ENCODE measurements around the gene PREX1. TPM values are rescaled to one million over a fixed set of nuclear protein-coding genes. Genes with fewer than 3 reads are reported as not detected.

PREX1 gene
- total and polyA plus RNA-seq, 2 experiments from 2014 or later, result 4.5 to 12.5 TPM

GRCh38 chr20:48631114-48632016 is 196.4 kb downstream of the PREX1 start:
- H3K4me3 ChIP-seq, result no peak overlapping the region

GRCh38 chr20:48630342-48631075 is 197.3 kb downstream of the PREX1 start:
- Histone ChIP-seq H3K27ac (no peak overlapping the region), H3K9me3 (ENCODE audit: low read depth) (no peaks in the 10 kb centered on the region), H3K4me3 (no peak overlapping the region), H3K4me1 (ENCODE audit: low read depth) (no peaks in the 10 kb centered on the region), H3K36me3 (no peaks in the 10 kb centered on the region), H3K27me3 (no peaks in the 10 kb centered on the region)
- no peak for DNase-seq (ENCODE audit: low read depth in 1 of 2, low spot score in 1 of 2)
- TF ChIP-seq, protein P1, sequence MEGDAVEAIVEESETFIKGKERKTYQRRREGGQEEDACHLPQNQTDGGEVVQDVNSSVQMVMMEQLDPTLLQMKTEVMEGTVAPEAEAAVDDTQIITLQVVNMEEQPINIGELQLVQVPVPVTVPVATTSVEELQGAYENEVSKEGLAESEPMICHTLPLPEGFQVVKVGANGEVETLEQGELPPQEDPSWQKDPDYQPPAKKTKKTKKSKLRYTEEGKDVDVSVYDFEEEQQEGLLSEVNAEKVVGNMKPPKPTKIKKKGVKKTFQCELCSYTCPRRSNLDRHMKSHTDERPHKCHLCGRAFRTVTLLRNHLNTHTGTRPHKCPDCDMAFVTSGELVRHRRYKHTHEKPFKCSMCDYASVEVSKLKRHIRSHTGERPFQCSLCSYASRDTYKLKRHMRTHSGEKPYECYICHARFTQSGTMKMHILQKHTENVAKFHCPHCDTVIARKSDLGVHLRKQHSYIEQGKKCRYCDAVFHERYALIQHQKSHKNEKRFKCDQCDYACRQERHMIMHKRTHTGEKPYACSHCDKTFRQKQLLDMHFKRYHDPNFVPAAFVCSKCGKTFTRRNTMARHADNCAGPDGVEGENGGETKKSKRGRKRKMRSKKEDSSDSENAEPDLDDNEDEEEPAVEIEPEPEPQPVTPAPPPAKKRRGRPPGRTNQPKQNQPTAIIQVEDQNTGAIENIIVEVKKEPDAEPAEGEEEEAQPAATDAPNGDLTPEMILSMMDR (IDR thresholded peaks at IDR 0.05; ENCODE audit: low read depth, low read length), result no peak

More at GRCh38 chr20:48631114-48632016, 196.4 kb downstream of the PREX1 start:
- Histone ChIP-seq H3K9me3 (ENCODE audit: low read depth) (no peaks in the 10 kb centered on the region), H3K27ac (no peak overlapping the region), H3K36me3 (no peaks in the 10 kb centered on the region), H3K27me3 (no peaks in the 10 kb centered on the region), H3K4me1 (ENCODE audit: low read depth) (no peaks in the 10 kb centered on the region)
- peak in 1 of 2 donors; percentile 36 for DNase-seq (ENCODE audit: low read depth in 1 of 2, low spot score in 1 of 2)
- TF ChIP-seq, protein P1 (IDR thresholded peaks at IDR 0.05; ENCODE audit: low read depth, low read length), result no peak

DNA sequence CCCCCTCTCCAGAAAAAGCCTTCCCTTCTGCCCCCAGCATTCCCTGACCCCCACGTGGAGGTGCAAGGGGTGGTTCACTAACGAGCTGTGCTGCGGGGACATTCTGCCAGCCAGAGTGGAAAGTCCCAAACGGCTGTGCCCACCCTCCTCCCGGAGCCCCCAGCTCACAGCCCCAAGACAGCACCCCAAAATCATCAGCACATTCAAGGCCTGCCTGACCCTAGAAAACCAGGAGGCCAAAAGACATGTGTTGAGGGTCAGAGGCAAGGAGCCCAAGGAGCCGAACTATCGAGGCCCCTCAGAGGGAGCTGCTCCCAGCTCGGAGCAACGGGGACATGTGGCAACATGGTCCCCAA is 197.9 kb downstream of the PREX1 start:
- H3K27me3 ChIP-seq, result no peaks in the 10 kb centered on the region
- TF ChIP-seq, protein P1 (IDR thresholded peaks at IDR 0.05; ENCODE audit: low read depth, low read length), result no peak
- H3K36me3 ChIP-seq, result no peaks in the 10 kb centered on the region
- no peaks in the 10 kb centered on the region for H3K4me1 ChIP-seq (ENCODE audit: low read depth)
- no peak overlapping the region for H3K27ac ChIP-seq
- DNase-seq (ENCODE audit: low read depth in 1 of 2, low spot score in 1 of 2), result no peak
- H3K4me3 ChIP-seq, result no peak overlapping the region
- no peaks in the 10 kb centered on the region for H3K9me3 ChIP-seq (ENCODE audit: low read depth)

- Histone ChIP-seq H3K4me3 (no peak overlapping the region), H3K9me3 (ENCODE audit: low read depth) (no peaks in the 10 kb centered on the region), H3K27me3 (no peaks in the 10 kb centered on the region), H3K36me3 (no peaks in the 10 kb centered on the region), H3K4me1 (ENCODE audit: low read depth) (no peaks in the 10 kb centered on the region), H3K27ac (no peak overlapping the region)
- DNase-seq (ENCODE audit: low read depth in 1 of 2, low spot score in 1 of 2), result no peak
- TF ChIP-seq, protein P1 (IDR thresholded peaks at IDR 0.05; ENCODE audit: low read depth, low read length), result no peak
Observed at GRCh38 chr20:48629069-48629959, 198.5 kb downstream of the PREX1 start.

GRCh38 chr20:48627737-48628128 is 200.1 kb downstream of the PREX1 start:
- Histone ChIP-seq H3K27ac (no peak overlapping the region), H3K4me1 (ENCODE audit: low read depth) (no peaks in the 10 kb centered on the region), H3K4me3 (no peak overlapping the region), H3K9me3 (ENCODE audit: low read depth) (no peaks in the 10 kb centered on the region), H3K27me3 (no peaks in the 10 kb centered on the region), H3K36me3 (no peaks in the 10 kb centered on the region)
- TF ChIP-seq, protein P1 (IDR thresholded peaks at IDR 0.05; ENCODE audit: low read depth, low read length), result no peak
- no peak for DNase-seq (ENCODE audit: low read depth in 1 of 2, low spot score in 1 of 2)

Measured in cardiac muscle cell (in vitro differentiated cells and primary cell).